Epithelial cell of proximal tubule (primary cell): ENCODE results near the gene HECA. TPM values are rescaled to one million over a fixed set of nuclear protein-coding genes. Genes with fewer than 3 reads are reported as not detected.

Experiments used
- DNase-seq: peaks from one replicate; pipeline ENCODE4 v3.0.0-alpha.2; 2011; ENCODE audit warnings: low read depth
- H3K4me3 ChIP-seq: 2 replicates; pipeline ENCODE4 v1.5.1; 2011; ENCODE audit warnings: low read depth, mild to moderate bottlenecking, low read length
- CTCF ChIP-seq: conservative IDR thresholded peaks from 2 replicates; pipeline ENCODE4 v1.5.1; 2012; ENCODE audit warnings: low read depth, mild to moderate bottlenecking, low read length
- total RNA-seq: library from RNA; depleted of rRNA; stranded (reverse); fragments of >200 nt; gene quantifications from 2 replicates; pipeline ENCODE4 v1.2.3, GENCODE V29; 2015

The HECA gene
- total RNA-seq, 1 donor from 2014 or later, result 11.1 TPM

GRCh38 chr6:139184047-139184446, 49.2 kb downstream of the HECA start:
- no peak for DNase-seq
- TF ChIP-seq CTCF, result no peak
- H3K4me3 ChIP-seq, result no peak overlapping the region

DNA sequence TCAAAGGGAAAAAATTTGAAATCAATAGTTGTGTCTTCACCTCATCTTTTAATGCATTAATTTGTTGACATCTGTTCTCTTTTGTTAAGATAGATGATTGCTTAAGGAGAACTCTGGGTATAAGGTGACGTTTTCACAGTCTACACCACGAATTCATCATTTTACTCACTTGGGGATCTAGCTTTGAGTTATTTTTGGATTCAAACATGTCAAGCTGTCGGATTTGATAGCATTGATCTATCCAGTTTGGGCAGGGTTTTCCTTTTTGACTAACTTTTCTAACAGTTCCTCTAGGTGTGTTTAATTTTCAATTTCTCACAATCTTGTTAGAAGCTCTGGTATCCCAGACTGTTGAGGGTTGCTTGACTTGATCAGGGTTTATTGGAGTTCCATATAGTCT, 49.6 kb downstream of the HECA start:
- no peak overlapping the region for H3K4me3 ChIP-seq
- DNase-seq, result no peak
- TF ChIP-seq CTCF, result no peak

DNA sequence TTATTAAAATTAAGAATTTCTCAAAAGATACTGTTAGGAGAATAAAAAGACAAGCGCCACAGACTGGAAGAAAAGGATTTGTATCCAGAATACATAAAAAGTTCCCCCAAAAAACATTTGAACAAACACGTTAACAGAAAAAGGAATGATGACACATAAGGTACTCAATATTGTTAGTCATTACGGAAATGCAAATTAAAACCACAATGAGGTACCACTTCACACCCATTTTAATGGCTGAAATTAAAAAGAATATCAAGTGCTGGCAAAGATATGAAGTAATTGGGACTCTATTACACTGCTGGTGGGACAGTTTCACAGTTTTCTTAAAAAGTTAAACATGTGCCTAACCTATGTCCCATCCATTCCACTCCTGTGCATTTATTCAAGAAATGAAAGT, 51.4 kb downstream of the HECA start:
- no peak for DNase-seq
- TF ChIP-seq CTCF, result no peak

DNA sequence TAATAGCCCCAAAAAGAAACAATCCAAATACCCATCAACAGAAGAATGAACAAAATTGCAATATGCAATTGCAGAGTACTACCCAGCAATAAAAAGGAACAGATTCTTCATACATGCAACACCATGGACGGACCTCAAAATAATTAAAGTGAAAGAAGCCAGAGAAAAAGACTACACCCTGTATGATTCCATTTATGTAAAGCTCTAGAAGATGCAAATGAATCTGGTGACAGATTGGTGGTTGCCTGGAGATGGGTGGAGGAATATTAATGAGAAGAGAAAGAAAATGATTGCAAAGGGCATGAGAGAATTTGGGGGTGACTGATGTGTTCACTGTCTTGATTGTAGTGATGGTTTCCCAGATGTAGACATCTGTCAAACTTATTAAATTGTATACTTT, 51.8 kb downstream of the HECA start:
- no peak for DNase-seq
- H3K4me3 ChIP-seq, result no peak overlapping the region
- TF ChIP-seq CTCF, result no peak

More for the DNA sequence above, 51.4 kb downstream of the HECA start:
- H3K4me3 ChIP-seq, result no peak overlapping the region

GRCh38 chr6:139187489-139187888, 52.6 kb downstream of the HECA start:
- no peak for TF ChIP-seq CTCF
- DNase-seq, result no peak
- no peak overlapping the region for H3K4me3 ChIP-seq

DNA sequence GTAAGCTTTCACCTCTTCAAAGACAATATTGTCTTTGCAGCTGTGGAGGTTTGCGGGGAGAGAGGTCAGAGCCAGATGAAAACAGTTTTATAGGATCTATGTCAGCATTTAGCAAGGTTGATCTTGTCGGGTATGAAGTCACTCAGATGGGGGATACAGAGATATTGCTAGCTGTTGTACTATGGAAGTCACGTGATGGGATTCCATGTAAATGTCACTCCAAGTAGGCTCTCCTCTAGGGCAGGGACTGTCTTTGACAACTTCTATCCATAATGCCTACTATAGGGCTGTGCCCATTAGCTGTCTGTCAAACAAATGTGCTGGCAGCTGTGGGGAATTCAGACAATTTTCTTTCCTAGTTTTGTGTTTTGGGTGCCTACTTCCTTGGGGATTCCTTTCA, 54.8 kb downstream of the HECA start:
- TF ChIP-seq CTCF, result no peak
- no peak overlapping the region for H3K4me3 ChIP-seq
- DNase-seq, result no peak

GRCh38 chr6:139194740-139195139, 59.9 kb downstream of the HECA start:
- no peak for DNase-seq
- no peak for TF ChIP-seq CTCF

More at GRCh38 chr6:139194740-139195139, 59.9 kb downstream of the HECA start:
- no peak overlapping the region for H3K4me3 ChIP-seq
